ENCODE measurements around the gene TBPL1.
"Not testable (repeated sequence)": the region's sequence is repeated elsewhere in the genome, so short reads cannot be mapped to it uniquely, and the experiment has no call there.

The TBPL1 gene

GRCh38 chr6:133952815-133953633, at the start of gene TBPL1:
Gene TBPL1 (plus strand): TSS chr6:133953224. CDS start chr6:133980126, 26,902 bp downstream.
- DNase-seq = peak; percentile 96

GRCh38 chr6:133903855-133904254, 49.2 kb upstream of the TBPL1 start:
- no peak for DNase-seq

DNA sequence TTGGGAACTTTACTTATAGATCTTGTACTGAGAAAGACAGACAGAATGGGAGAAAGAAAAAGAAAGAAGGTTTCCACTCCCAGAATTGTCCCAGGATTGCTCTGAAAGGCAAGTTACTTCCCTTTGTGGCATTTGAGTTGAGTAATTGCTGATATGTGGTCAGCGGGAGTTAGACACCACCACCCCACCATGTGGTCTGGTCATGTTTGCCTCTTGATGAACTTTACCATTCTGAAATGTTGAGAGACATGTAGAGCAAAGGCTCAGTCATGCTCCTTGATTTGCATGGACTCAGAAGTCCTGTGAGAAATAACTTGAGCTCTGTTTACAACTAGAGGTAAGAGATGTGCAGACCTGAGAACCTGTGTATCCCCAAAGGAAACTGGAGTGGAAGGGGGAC, 47.0 kb upstream of the TBPL1 start:
- no peak for DNase-seq

DNA sequence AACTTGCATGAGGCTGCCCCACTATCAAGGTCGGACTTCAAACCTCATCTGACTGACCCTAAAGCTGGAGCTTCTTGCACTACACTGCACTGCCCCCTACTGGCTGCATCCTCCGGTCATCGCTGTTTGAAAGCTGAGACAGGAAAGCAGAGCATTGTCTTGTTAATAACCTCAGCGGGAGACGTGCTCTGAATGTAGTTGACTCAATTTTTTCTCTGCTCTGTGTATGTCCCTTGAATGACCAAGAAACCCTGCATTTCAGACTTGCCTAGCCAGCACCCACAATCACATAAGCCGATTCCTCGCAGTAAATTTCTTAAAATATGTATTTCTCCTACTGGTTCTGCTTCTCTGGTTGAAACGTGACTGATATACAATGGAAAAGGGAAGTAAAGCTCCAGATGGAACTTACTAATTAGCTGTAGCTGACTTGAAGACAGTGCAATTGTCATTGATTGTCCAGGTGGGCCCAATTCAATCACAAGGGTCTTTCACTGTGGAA, 36.3 kb upstream of the TBPL1 start:
- peak; percentile 77 for DNase-seq

GRCh38 chr6:133917781-133918180, 35.2 kb upstream of the TBPL1 start:
- no peak for DNase-seq

DNA sequence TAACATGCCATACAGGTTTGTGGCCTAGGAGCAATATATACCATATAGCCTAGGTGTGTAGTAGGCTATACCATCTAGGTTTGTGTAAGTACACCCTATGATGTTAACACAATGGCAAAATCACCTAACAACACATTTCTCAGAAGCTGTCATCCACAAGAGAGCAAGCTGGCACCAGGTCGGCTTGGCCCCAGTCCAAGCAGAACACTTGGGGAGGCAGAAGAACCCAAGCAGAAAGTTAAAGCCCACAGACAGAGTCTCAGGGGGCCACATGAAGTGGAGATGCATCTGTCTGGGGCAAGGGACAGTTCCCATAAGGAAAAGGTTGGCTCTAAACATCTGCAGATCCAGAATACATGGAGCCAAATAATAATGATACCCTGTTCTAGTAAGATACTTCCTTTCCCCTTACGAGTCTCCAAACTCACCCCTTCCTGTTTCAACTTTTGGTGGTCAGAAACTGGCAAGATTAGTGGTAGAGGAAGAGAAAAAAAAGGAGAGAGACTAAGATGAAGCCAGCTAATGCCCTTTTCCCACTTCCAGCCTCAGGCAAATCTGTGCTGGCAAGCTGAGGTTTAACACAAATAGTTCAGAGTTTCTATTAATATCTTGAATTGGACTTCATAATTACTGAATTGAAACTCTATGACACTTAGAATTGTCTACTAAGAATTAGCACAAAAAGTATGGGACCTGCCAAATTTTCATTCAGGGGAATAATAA, 34.7 kb upstream of the TBPL1 start:
- DNase-seq = no peak

GRCh38 chr6:133919362-133919761, 33.7 kb upstream of the TBPL1 start:
- no peak for DNase-seq

- peak; percentile 69 for DNase-seq
Measured at GRCh38 chr6:133921249-133921859, 31.7 kb upstream of the TBPL1 start.

DNA sequence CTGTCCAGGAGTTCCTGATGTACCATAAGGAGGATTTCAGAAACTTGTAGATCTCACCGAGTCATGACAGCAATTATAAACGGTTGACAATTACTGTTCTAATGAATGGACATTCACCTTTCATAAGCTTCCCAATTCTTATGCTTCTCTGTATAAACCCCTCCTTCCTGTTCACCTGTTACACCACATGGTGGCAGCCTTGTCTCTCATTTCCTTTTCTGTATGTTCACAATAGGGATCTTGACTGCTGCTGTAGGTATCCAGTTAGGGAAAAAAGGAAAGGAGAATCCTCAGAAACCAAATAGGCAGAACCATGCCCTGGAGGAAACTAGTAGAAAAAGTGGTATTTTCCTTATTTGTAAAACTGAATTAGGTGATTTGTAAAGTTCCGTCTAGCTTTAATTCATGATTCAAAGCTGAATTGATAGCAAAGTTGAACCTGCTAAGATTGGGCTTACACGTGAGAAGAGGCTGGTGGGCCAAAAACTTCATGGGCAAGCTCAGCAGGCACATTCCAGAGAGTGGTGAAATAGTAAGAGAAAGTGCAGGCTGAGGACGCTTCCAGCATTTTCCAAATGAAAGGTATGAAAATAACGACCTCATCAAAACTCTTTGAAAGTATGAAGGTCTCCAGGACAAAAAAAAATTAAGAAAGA, 29.0 kb upstream of the TBPL1 start:
- DNase-seq = peak; percentile 69

DNA sequence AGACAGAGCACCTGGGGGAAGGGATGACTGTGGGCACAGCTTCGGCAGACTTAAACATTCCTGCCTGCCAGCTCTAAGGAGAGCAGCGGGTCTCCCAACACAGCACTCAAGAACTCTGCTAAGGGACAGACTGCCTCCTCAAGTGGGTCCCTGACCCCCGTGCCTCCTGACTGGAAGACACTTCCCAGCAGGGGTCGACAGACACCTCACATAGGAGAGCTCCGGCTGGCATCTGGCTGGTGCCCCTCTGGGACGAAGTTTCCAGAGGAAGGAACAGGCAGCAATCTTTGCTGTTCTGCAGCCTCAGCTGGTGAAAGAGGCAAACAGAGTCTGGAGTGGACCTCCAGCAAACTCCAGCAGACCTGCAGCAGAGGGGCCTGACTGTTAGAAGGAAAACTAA, 21.8 kb upstream of the TBPL1 start:
- not testable (repeated sequence) for DNase-seq

GRCh38 chr6:133936352-133936751, 16.7 kb upstream of the TBPL1 start:
- not testable (repeated sequence) for DNase-seq

GRCh38 chr6:133937909-133938308, 15.1 kb upstream of the TBPL1 start:
- no peak for DNase-seq

DNA sequence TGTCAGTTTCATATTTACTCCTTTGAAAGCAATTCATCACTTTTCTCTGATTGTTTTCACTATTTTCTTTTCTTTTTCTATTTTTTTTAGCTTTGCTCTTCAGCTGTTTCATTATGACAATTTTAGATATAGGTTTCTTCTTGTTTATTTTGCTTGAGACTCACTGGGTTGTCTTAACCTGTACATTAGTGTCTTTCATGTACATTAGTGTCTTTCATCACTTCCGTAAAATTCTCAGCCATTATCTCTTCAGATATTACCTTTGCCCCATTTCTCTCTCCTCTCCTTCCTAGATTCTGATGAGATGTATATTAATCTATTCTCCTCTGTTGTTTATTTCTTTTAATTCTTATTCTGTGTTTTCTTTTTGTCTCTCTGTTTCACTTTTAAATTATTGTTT, 14.5 kb upstream of the TBPL1 start:
- no peak for DNase-seq

DNA sequence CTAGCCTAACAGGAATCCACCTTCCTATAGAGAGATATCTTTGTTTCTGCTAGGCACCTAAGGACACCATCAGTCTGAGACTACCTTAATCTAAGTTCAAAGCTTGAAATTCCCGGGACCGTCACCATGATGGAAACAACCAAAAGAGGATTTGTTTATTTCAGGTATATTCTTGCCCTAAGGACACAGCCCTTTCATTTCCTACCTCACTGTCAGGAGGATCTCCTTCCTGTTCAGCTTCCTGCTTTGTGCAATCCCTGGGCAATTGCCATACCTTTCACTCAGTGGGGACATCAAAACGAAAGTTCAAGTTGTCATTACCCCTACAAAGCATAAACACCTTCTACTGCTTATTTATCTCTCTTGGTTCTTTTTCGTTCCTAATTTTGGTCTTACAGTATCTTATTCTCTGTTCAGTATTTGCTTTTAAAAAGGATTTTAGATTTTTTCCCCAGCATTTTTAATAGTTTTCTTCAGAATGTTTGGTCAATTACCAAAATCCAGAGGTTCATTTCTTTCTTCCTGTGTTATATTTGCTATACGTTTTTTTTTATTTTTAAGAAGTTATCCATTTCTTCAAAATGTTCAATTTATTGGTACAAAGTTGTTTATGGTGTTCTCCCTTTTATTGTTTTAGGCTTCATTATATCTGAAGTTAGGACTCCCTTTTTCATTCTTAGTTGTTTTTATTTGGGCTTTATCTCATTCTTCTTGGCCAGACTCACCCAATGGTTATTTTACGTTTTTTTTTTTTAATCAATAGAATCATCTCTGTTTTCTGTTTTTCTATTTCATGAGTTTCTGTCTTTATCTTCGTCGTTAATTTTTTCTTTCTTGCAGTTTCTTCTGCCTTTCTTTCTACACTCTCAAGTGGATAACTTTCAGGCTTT, 13.0 kb upstream of the TBPL1 start:
- no peak for DNase-seq

GRCh38 chr6:133945158-133945557, 7.9 kb upstream of the TBPL1 start:
- no peak for DNase-seq

- no peak for DNase-seq
Measured at GRCh38 chr6:133947302-133947900, 5.6 kb upstream of the TBPL1 start.

GRCh38 chr6:133948472-133948871, 4.6 kb upstream of the TBPL1 start:
- no peak for DNase-seq

- DNase-seq = no peak
Measured at GRCh38 chr6:133951227-133951626, 1.8 kb upstream of the TBPL1 start.

DNA sequence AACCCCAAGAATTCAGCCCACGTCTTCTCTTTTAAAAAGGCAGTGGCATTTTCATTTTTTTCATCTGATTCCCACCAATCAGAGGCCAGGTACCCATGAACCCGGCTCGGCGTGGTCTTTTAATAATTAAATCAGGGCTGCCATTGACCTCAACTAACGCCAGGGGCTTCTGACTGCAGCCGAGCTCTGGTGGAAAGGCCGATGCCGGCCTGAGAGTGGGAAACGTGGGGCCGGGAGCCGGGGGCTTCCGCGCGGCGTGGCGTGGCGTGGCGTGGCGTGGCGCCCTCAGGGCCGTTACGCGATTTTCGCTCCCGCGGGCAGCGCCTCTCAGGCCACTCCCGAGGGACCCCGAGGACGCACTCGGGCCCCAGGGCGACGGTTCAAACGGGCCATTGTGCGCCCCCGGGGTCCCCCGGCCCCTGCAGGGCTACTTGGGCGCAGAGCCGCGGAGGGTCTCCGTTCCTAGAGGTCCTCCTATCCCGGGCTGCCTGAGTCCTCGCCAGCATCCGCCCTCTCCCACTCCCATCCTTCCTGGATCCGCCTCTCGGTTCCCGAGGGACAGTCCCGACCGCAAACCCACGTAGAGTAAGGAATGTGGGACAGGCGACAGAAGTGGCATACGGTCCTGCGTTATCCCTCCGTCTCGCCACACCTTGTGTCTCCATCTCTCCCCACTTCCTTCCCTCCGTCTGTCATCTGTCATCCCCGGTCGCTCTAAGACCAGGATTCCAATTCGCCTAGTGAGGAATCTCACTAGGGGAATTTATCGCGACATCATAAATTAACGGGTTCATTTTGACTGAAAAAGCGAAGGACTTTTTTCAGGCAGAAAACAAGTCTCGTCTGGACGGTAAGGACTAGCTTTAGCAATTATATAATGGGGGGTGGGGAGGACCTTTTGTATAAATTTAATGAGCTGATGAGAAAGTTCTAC, 876 bp upstream of the TBPL1 start:
- DNase-seq = peak; percentile 56

Measured in CD4-positive, alpha-beta T cell treated with Interleukin-6 for 4 hours (primary cell).